Osteocyte (in vitro differentiated cells): ENCODE data around the gene FCRL5. TPM values are rescaled to one million over a fixed set of nuclear protein-coding genes. Genes with fewer than 3 reads are reported as not detected.

Source experiments
- DNase-seq: peaks from one replicate; pipeline ENCODE4 v3.0.0; 2021; ENCODE audit warnings: mixed read lengths; ENCODE audit not compliant: unreplicated experiment; ENCODE audit errors: extremely low spot score
- H3K27ac Mint-ChIP-seq: one replicate; pipeline ENCODE4 v1.8.0; 2021; ENCODE audit warnings: mild to moderate bottlenecking, mixed read lengths; ENCODE audit not compliant: unreplicated experiment
- H3K27me3 Mint-ChIP-seq: one replicate; pipeline ENCODE4 v1.8.0; 2021; ENCODE audit warnings: mixed read lengths; ENCODE audit not compliant: unreplicated experiment
- H3K36me3 Mint-ChIP-seq: one replicate; pipeline ENCODE4 v1.8.0; 2021; ENCODE audit warnings: mixed read lengths; ENCODE audit not compliant: unreplicated experiment
- H3K4me1 Mint-ChIP-seq: one replicate; pipeline ENCODE4 v1.8.0; 2021; ENCODE audit warnings: mixed read lengths; ENCODE audit not compliant: unreplicated experiment
- H3K4me3 Mint-ChIP-seq: one replicate; pipeline ENCODE4 v1.8.0; 2021; ENCODE audit warnings: mild to moderate bottlenecking, moderate library complexity, mixed read lengths; ENCODE audit not compliant: unreplicated experiment
- H3K9me3 Mint-ChIP-seq: one replicate; pipeline ENCODE4 v1.8.0; 2021; ENCODE audit warnings: mixed read lengths; ENCODE audit not compliant: unreplicated experiment
- total RNA-seq: library from RNA; stranded (reverse); gene quantifications from 2 replicates; pipeline ENCODE4 v1.2.1, GENCODE V29; 2021
- TF ChIP-seq, protein P1 (sequence below): fragments of 200-600 bp; sonication (generic); IDR thresholded peaks from 2 replicates; pipeline ENCODE4 v1.5.0; 2021; ENCODE audit warnings: antibody characterized with exemption, mild to moderate bottlenecking, moderate library complexity

FCRL5 gene
- total RNA-seq, 1 donor from 2014 or later = not detected

DNA sequence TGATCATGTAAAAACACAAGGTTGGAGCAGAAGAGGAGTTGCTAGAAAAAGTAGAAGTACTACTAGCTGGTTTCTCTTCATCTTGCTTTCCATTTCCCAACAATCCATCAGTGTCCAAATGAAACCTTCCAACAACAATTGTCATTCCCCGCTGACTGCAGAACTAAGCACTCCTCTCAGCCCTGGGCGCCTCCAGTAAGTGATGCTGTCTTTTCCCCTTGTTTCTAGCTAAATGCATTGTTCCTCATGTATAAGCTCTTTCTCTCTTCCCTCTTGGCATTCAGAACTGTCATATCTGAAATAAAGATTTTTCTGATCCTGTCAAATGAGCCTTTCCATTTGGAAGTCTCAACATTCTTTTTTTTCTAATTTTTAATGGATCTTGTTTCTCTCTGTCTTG lies 68.7 kb downstream of the FCRL5 start:
- no peaks in the 10 kb centered on the region for H3K36me3 Mint-ChIP-seq
- H3K4me1 Mint-ChIP-seq = no peaks in the 10 kb centered on the region
- no peak for DNase-seq
- TF ChIP-seq, protein P1, sequence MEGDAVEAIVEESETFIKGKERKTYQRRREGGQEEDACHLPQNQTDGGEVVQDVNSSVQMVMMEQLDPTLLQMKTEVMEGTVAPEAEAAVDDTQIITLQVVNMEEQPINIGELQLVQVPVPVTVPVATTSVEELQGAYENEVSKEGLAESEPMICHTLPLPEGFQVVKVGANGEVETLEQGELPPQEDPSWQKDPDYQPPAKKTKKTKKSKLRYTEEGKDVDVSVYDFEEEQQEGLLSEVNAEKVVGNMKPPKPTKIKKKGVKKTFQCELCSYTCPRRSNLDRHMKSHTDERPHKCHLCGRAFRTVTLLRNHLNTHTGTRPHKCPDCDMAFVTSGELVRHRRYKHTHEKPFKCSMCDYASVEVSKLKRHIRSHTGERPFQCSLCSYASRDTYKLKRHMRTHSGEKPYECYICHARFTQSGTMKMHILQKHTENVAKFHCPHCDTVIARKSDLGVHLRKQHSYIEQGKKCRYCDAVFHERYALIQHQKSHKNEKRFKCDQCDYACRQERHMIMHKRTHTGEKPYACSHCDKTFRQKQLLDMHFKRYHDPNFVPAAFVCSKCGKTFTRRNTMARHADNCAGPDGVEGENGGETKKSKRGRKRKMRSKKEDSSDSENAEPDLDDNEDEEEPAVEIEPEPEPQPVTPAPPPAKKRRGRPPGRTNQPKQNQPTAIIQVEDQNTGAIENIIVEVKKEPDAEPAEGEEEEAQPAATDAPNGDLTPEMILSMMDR = no peak
- no peak overlapping the region for H3K4me3 Mint-ChIP-seq
- no peak overlapping the region for H3K27ac Mint-ChIP-seq
- no peaks in the 10 kb centered on the region for H3K9me3 Mint-ChIP-seq
- H3K27me3 Mint-ChIP-seq = peaks cover 34% of the 10 kb centered on the region

DNA sequence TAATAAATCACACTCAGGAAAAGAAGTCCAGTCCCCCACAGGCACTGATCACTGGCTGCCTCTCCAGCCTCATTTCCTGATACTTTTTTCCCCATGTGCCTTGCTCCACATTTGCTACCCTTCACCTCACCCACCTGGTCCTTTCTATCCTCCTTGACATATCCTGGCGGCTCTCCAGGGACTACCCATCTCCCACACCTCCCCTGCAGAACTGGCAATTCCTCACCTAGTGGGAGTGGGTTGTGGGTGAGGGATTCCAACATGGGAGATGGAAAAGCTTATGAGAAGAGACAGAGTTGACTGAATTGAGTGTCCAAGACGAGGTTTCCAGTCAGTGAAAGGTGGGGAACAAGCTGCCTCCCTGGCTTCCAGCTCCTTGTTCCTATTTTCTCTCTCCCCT lies 69.6 kb downstream of the FCRL5 start:
- TF ChIP-seq, protein P1 = no peak
- peaks cover 28% of the 10 kb centered on the region for H3K27me3 Mint-ChIP-seq
- H3K36me3 Mint-ChIP-seq = no peaks in the 10 kb centered on the region
- H3K4me3 Mint-ChIP-seq = no peak overlapping the region
- no peaks in the 10 kb centered on the region for H3K4me1 Mint-ChIP-seq
- no peak for DNase-seq
- no peak overlapping the region for H3K27ac Mint-ChIP-seq
- H3K9me3 Mint-ChIP-seq = peaks cover 7% of the 10 kb centered on the region

DNA sequence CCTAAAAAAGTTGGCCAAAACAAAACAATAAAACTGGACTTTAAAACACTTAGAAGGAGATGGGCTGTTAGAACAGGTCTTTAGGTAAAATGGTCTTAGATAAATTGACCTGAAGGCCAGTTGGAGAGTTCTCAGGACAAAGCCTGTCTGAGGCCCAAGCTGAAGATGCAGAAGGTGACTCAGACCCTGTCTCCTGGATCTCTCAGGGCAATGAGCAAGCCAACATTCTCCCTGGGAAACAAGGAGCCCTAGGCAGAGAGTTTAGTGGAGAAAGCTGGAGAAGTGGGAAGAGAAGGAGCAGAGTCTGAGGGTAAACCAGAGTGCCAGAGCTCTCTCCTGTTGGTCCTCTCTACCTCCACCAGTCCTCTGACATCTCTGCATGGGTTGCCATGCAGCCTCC lies 70.1 kb downstream of the FCRL5 start:
- Mint-ChIP-seq H3K27me3 (peaks cover 26% of the 10 kb centered on the region), H3K4me3 (no peak overlapping the region), H3K4me1 (no peaks in the 10 kb centered on the region), H3K27ac (no peak overlapping the region), H3K36me3 (no peaks in the 10 kb centered on the region), H3K9me3 (peaks cover 7% of the 10 kb centered on the region)
- TF ChIP-seq, protein P1 = no peak
- no peak for DNase-seq

DNA sequence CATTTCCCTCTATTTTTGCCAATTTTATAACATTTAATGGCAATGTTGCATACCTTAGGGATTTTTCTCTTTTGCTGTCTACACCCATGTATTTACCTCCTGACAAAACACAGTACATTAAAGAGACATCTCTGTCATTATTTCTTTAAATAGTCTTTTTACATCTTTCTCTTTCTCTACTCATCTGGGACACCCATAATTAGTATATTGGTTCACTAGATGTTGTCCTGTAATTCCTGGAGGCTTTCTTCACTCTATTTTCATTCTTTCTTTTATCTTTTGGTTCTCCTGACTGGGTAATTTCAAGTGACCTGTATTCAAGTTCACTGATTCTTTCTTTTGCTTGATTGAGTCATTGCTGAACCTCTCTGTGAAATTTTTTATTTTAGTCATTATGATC lies 74.3 kb downstream of the FCRL5 start:
- TF ChIP-seq, protein P1 = no peak
- H3K9me3 Mint-ChIP-seq = peaks cover 19% of the 10 kb centered on the region
- H3K36me3 Mint-ChIP-seq = no peaks in the 10 kb centered on the region
- H3K27ac Mint-ChIP-seq = no peak overlapping the region
- H3K27me3 Mint-ChIP-seq = peaks cover 16% of the 10 kb centered on the region
- DNase-seq = no peak
- H3K4me3 Mint-ChIP-seq = no peak overlapping the region
- H3K4me1 Mint-ChIP-seq = no peaks in the 10 kb centered on the region

DNA sequence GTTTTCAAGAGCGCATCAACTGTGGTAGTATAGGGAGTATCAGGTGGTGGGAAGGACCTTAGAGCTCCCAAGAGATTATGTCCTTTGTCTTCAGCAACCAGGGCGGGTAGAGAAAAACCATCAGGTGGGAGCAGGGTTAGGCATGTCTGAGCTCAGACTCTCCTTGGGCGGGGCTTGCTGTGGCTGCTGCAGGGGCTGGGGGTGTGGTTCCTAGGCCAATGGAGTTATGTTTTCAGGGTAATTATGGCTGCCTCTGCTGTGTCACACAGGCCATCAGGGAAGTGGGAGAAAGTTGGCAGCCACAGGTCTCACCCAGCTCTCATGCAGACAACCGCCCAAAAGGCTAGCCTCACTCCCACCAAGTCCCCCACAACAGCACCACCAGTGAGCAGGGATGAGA lies 74.9 kb downstream of the FCRL5 start:
- DNase-seq = no peak
- H3K4me3 Mint-ChIP-seq = no peak overlapping the region
- peaks cover 10% of the 10 kb centered on the region for H3K27me3 Mint-ChIP-seq
- H3K4me1 Mint-ChIP-seq = no peaks in the 10 kb centered on the region
- peaks cover 19% of the 10 kb centered on the region for H3K9me3 Mint-ChIP-seq
- no peak overlapping the region for H3K27ac Mint-ChIP-seq
- TF ChIP-seq, protein P1 = no peak
- H3K36me3 Mint-ChIP-seq = no peaks in the 10 kb centered on the region
